WTC11 (cell line): ENCODE data around the gene TCF3. TPM values are rescaled to one million over a fixed set of nuclear protein-coding genes. Genes with fewer than 3 reads are reported as not detected.
A peak's percentile ranks its signal among the peaks of the same experiment; 100 is the strongest.

Experiments used
- ATAC-seq: fragments of 200-7000 bp; cut with Tn5 transposase; 2 replicates; pipeline ENCODE4 v1.10.0; 2021; ENCODE audit warnings: mild to moderate bottlenecking, moderate library complexity
- CTCF ChIA-PET: fragments of 300-600 bp; sonication (Branson Sonifier 250); formaldehyde crosslinking; loops from one replicate; lab custom pipeline; 2021; ENCODE audit warnings: antibody characterized with exemption; lab: Charles Lee
- POLR2A ChIA-PET: fragments of 350-600 bp; sonication (Branson Sonifier 250); formaldehyde crosslinking; loops from one replicate; lab custom pipeline; 2021; ENCODE audit warnings: antibody characterized with exemption; lab: Charles Lee
- DNase-seq: peaks from one replicate; pipeline ENCODE4 v3.0.0; 2021; ENCODE audit warnings: low spot score
- H3K27ac Mint-ChIP-seq: 2 replicates; pipeline ENCODE4 v1.8.0; 2021; ENCODE audit warnings: mixed read lengths
- H3K27me3 Mint-ChIP-seq: 2 replicates; pipeline ENCODE4 v1.8.0; 2021; ENCODE audit warnings: low read depth, mild to moderate bottlenecking, moderate library complexity, mixed read lengths
- H3K36me3 Mint-ChIP-seq: 2 replicates; pipeline ENCODE4 v1.8.0; 2021; ENCODE audit warnings: mixed read lengths
- H3K4me1 Mint-ChIP-seq: 2 replicates; pipeline ENCODE4 v1.8.0; 2022; ENCODE audit warnings: mixed read lengths
- H3K4me3 Mint-ChIP-seq: 2 replicates; pipeline ENCODE4 v1.8.0; 2021; ENCODE audit warnings: mild to moderate bottlenecking, moderate library complexity, mixed read lengths
- H3K9me3 Mint-ChIP-seq: 2 replicates; pipeline ENCODE4 v1.8.0; 2021; ENCODE audit warnings: mixed read lengths
- ATF2 ChIP-seq: sonication (generic); formaldehyde crosslinking; IDR thresholded peaks from 2 replicates; pipeline ENCODE4 v1.8.1; 2022; ENCODE audit warnings: low read depth, missing genetic modification reagents, borderline replicate concordance
- CDX4 ChIP-seq: fragments of 250-450 bp; sonication (Bioruptor Pico); IDR thresholded peaks from 2 replicates; pipeline ENCODE4 v1.9.0; 2021; ENCODE audit warnings: moderate library complexity, mild to moderate bottlenecking, inconsistent platforms, borderline replicate concordance
- CREM ChIP-seq: sonication (generic); formaldehyde crosslinking; IDR thresholded peaks from 2 replicates; pipeline ENCODE4 v1.8.1; 2022; ENCODE audit warnings: mild to moderate bottlenecking, missing genetic modification reagents, moderate library complexity
- CTCF ChIP-seq: fragments of 200-600 bp; IDR thresholded peaks from 2 replicates; pipeline ENCODE4 v1.8.0; 2022; ENCODE audit warnings: antibody characterized with exemption
- E2F5 ChIP-seq: sonication (generic); formaldehyde crosslinking; IDR thresholded peaks from 2 replicates; pipeline ENCODE4 v1.8.1; 2022; ENCODE audit warnings: mild to moderate bottlenecking, moderate library complexity, missing genetic modification reagents
- ESRRA ChIP-seq: sonication (generic); formaldehyde crosslinking; IDR thresholded peaks from 2 replicates; pipeline ENCODE4 v1.8.1; 2022; ENCODE audit warnings: mild to moderate bottlenecking, missing genetic modification reagents, borderline replicate concordance
- HMGA2 ChIP-seq: fragments of 250-450 bp; sonication (Bioruptor Pico); IDR thresholded peaks from 2 replicates; pipeline ENCODE4 v1.4.0; 2021; ENCODE audit warnings: mild to moderate bottlenecking, moderate library complexity
- HMGXB4 ChIP-seq: sonication (generic); formaldehyde crosslinking; IDR thresholded peaks from 2 replicates; pipeline ENCODE4 v1.8.1; 2023; ENCODE audit warnings: mild to moderate bottlenecking, moderate library complexity, missing genetic modification reagents
- MXD4 ChIP-seq: fragments of 250-450 bp; sonication (Bioruptor Pico); IDR thresholded peaks from 2 replicates; pipeline ENCODE4 v1.8.0; 2021; ENCODE audit warnings: mild to moderate bottlenecking, moderate library complexity, borderline replicate concordance
- NR2C2 ChIP-seq: sonication (generic); formaldehyde crosslinking; IDR thresholded peaks from 2 replicates; pipeline ENCODE4 v1.8.0; 2022; ENCODE audit warnings: mild to moderate bottlenecking, missing genetic modification reagents
- PRDM15 ChIP-seq: sonication (generic); formaldehyde crosslinking; IDR thresholded peaks from 2 replicates; pipeline ENCODE4 v1.8.0; 2022; ENCODE audit warnings: missing genetic modification reagents
- SOX15 ChIP-seq: fragments of 250-450 bp; sonication (Bioruptor Pico); IDR thresholded peaks from 2 replicates; pipeline ENCODE4 v1.9.0; 2021; ENCODE audit warnings: mild to moderate bottlenecking
- ZBTB21 ChIP-seq: sonication (generic); formaldehyde crosslinking; IDR thresholded peaks from 2 replicates; pipeline ENCODE4 v1.8.1; 2023; ENCODE audit warnings: mild to moderate bottlenecking, missing genetic modification reagents, borderline replicate concordance
- ZBTB43 ChIP-seq: sonication (generic); formaldehyde crosslinking; IDR thresholded peaks from 2 replicates; pipeline ENCODE4 v1.8.1; 2023; ENCODE audit warnings: mild to moderate bottlenecking, missing genetic modification reagents
- ZNF138 ChIP-seq: sonication (generic); formaldehyde crosslinking; conservative IDR thresholded peaks from 2 replicates; pipeline ENCODE4 v1.8.1; 2022; ENCODE audit warnings: mild to moderate bottlenecking, moderate library complexity, missing genetic modification reagents
- ZNF219 ChIP-seq: sonication (generic); formaldehyde crosslinking; IDR thresholded peaks from 2 replicates; pipeline ENCODE4 v1.8.0; 2023; ENCODE audit warnings: missing genetic modification reagents, mild to moderate bottlenecking, borderline replicate concordance
- ZNF281 ChIP-seq: sonication (generic); formaldehyde crosslinking; IDR thresholded peaks from 2 replicates; pipeline ENCODE4 v1.8.0; 2023; ENCODE audit warnings: mild to moderate bottlenecking, missing genetic modification reagents
- total RNA-seq: library from RNA; stranded (reverse); gene quantifications from 3 replicates; pipeline ENCODE4 v1.2.3, GENCODE V29; 2021

Gene TCF3
- total RNA-seq, 1 experiment from 2014 or later: 324 TPM

GRCh38 chr19:1624458-1624857 lies 28.0 kb downstream of the TCF3 start:
- H3K9me3 Mint-ChIP-seq: no peaks in the 10 kb centered on the region
- peak; percentile 89 for DNase-seq
- H3K27ac Mint-ChIP-seq: peak overlapping the region; percentile 65; the same call in 1 of the 2 replicates
- ChIA-PET POLR2A (no interaction called here), CTCF (interaction anchor here (1.4 to 1.8 kb wide), 2 partner anchors 11 to 78 kb away, joined by 3 to 4 read pairs; no protein-coding TSS in a partner anchor)
- peaks cover 5% of the 10 kb centered on the region for H3K4me1 Mint-ChIP-seq
- no peaks in the 10 kb centered on the region for H3K27me3 Mint-ChIP-seq
- peaks cover 21% of the 10 kb centered on the region for H3K36me3 Mint-ChIP-seq
- H3K4me3 Mint-ChIP-seq: no peak overlapping the region
- TF ChIP-seq E2F5 (CRISPR knock-in tag) (0 out of 2 replicates have a peak, but pooled peaks have one; percentile 36), CTCF (peak; percentile 72), SOX15 (CRISPR knock-in tag) (no peak)
- peak; percentile 87 for ATAC-seq

- no peak for ATAC-seq
- ChIA-PET CTCF (no interaction called here), POLR2A (interaction anchor here (0.7 kb wide), 1 partner anchor 22 kb away, joined by 3 read pairs; no protein-coding TSS in a partner anchor)
- H3K9me3 Mint-ChIP-seq: no peaks in the 10 kb centered on the region
- no peak for DNase-seq
- peaks cover 5% of the 10 kb centered on the region for H3K4me1 Mint-ChIP-seq
- H3K36me3 Mint-ChIP-seq: peaks cover 28% of the 10 kb centered on the region
- H3K27ac Mint-ChIP-seq: peak overlapping the region; percentile 93
- no peak overlapping the region for H3K4me3 Mint-ChIP-seq
- no peaks in the 10 kb centered on the region for H3K27me3 Mint-ChIP-seq
- TF ChIP-seq ZNF219 (CRISPR knock-in tag) (no peak), ZBTB43 (no peak), ATF2 (no peak), HMGXB4 (CRISPR knock-in tag) (no peak), CREM (CRISPR knock-in tag) (no peak), ZNF138 (CRISPR knock-in tag) (no peak), ESRRA (no peak), ZNF281 (CRISPR knock-in tag) (no peak), NR2C2 (CRISPR knock-in tag) (no peak), MXD4 (CRISPR knock-in tag) (no peak), CDX4 (CRISPR knock-in tag) (no peak), CTCF (no peak), PRDM15 (CRISPR knock-in tag) (no peak), ZBTB21 (no peak), HMGA2 (no peak)
These were observed 29.9 kb downstream of the TCF3 start for GRCh38 chr19:1622541-1622940.
